Measurements from ENCODE around the gene IRX5. TPM values are rescaled to one million over a fixed set of nuclear protein-coding genes. Genes with fewer than 3 reads are reported as not detected.

The IRX5 gene
- total RNA-seq, 1 experiment from 2014 or later, result 0.86 TPM

DNA sequence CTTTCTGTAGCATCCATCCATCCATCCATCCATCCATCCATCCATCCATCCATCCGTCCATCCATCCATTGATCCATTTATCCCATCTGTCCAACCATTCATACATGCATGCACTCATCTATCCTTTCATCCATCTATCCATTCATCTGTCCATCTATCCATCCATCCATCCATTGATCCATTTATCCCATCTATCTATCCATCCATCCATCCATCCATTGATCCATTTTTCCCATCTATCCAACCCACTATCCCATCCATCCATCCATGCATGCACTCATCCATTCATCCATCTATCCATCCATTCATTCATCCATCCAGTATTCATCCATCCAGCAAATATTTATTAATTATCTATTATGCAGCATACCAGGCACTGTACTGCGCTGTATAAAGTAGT is 34.8 kb downstream of the IRX5 start:
- Histone ChIP-seq H3K9ac (ENCODE audit: low read length) (no peak overlapping the region), H3K4me1 (ENCODE audit: control insufficient read depth in 1 of 2, insufficient read depth in 2 of 2, low read length in 2 of 2) (no peaks in the 10 kb centered on the region), H3K9me3 (ENCODE audit: control insufficient read depth in 1 of 2, insufficient read depth in 1 of 2, low read depth in 1 of 2, low read length in 2 of 2) (no peaks in the 10 kb centered on the region), H3K27me3 (ENCODE audit: insufficient read depth, low read length) (no peaks in the 10 kb centered on the region; the same call in 1 of the 2 replicates), H3K4me2 (ENCODE audit: low read length) (no peak overlapping the region), H3K27ac (ENCODE audit: low read depth, low read length) (no peak overlapping the region), H3K79me2 (ENCODE audit: insufficient read depth, low read length) (no peaks in the 10 kb centered on the region), H3K4me3 (replicated peaks in 1 of 2; ENCODE audit: low read depth in 1 of 2, low read length in 2 of 2) (no peak overlapping the region), H3K9me2 (ENCODE audit: insufficient read depth) (no peaks in the 10 kb centered on the region), H3K36me3 (ENCODE audit: control insufficient read depth in 1 of 2, insufficient read depth in 2 of 2, low read length in 2 of 2) (no peaks in the 10 kb centered on the region; a peak in 1 of 4 replicates), H2AFZ (ENCODE audit: low read depth, low read length, poor library complexity, severe bottlenecking) (no peak overlapping the region), H4K20me1 (ENCODE audit: insufficient read depth) (no peaks in the 10 kb centered on the region)
- CTCF ChIA-PET, result no interaction called here
- POLR2A ChIA-PET, result no interaction called here
- DNase-seq (ENCODE audit: low read depth, low spot score) (no peak), ATAC-seq (no peak)
- intact Hi-C loops (cut with micrococcal nuclease), result no loop called here
- RAD21 ChIA-PET (ENCODE audit: low non-redundant PET in 1 of 2, low total read pairs in 2 of 2, uncharacterized antibody in 2 of 2, unreplicated experiment in 2 of 2), result no interaction called here
- no TSS peak for BruUV-seq (replicated peaks)
- TF ChIP-seq SIN3A (IDR thresholded peaks at IDR 0.05; ENCODE audit: low read depth) (no peak), POLR2AphosphoS5 (IDR thresholded peaks at IDR 0.05; ENCODE audit: low read depth, low read length) (no peak), TCF7L2 (IDR thresholded peaks at IDR 0.05; ENCODE audit: borderline replicate concordance, extremely low read depth, insufficient read depth, insufficient read length) (no peak), RAD21 (IDR thresholded peaks at IDR 0.05; ENCODE audit: low read depth) (no peak), CBX3 (IDR thresholded peaks at IDR 0.05; ENCODE audit: low read depth) (no peak), FOSL1 (IDR thresholded peaks at IDR 0.05; ENCODE audit: low read depth) (no peak), ZFX (IDR thresholded peaks at IDR 0.05) (no peak), POLR2A (IDR thresholded peaks at IDR 0.05; ENCODE audit: borderline replicate concordance, extremely low read depth, insufficient read depth, insufficient read length) (no peak), EGR1 (IDR thresholded peaks at IDR 0.05; ENCODE audit: low read depth) (no peak), EZH2phosphoT487 (IDR thresholded peaks at IDR 0.05; ENCODE audit: borderline replicate concordance) (no peak), SP1 (IDR thresholded peaks at IDR 0.05; ENCODE audit: low read depth) (no peak), CEBPB (IDR thresholded peaks at IDR 0.05; ENCODE audit: low read depth) (no peak)
- TF ChIP-seq, protein P1, sequence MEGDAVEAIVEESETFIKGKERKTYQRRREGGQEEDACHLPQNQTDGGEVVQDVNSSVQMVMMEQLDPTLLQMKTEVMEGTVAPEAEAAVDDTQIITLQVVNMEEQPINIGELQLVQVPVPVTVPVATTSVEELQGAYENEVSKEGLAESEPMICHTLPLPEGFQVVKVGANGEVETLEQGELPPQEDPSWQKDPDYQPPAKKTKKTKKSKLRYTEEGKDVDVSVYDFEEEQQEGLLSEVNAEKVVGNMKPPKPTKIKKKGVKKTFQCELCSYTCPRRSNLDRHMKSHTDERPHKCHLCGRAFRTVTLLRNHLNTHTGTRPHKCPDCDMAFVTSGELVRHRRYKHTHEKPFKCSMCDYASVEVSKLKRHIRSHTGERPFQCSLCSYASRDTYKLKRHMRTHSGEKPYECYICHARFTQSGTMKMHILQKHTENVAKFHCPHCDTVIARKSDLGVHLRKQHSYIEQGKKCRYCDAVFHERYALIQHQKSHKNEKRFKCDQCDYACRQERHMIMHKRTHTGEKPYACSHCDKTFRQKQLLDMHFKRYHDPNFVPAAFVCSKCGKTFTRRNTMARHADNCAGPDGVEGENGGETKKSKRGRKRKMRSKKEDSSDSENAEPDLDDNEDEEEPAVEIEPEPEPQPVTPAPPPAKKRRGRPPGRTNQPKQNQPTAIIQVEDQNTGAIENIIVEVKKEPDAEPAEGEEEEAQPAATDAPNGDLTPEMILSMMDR (IDR thresholded peaks at IDR 0.05 in 2 of 3, conservative IDR thresholded peaks at IDR 0.05 in 1 of 3; ENCODE audit: borderline replicate concordance in 1 of 3, insufficient read depth in 1 of 3, low read depth in 2 of 3, low read length in 2 of 3), result no peak
- TF ChIP-seq, protein P2, sequence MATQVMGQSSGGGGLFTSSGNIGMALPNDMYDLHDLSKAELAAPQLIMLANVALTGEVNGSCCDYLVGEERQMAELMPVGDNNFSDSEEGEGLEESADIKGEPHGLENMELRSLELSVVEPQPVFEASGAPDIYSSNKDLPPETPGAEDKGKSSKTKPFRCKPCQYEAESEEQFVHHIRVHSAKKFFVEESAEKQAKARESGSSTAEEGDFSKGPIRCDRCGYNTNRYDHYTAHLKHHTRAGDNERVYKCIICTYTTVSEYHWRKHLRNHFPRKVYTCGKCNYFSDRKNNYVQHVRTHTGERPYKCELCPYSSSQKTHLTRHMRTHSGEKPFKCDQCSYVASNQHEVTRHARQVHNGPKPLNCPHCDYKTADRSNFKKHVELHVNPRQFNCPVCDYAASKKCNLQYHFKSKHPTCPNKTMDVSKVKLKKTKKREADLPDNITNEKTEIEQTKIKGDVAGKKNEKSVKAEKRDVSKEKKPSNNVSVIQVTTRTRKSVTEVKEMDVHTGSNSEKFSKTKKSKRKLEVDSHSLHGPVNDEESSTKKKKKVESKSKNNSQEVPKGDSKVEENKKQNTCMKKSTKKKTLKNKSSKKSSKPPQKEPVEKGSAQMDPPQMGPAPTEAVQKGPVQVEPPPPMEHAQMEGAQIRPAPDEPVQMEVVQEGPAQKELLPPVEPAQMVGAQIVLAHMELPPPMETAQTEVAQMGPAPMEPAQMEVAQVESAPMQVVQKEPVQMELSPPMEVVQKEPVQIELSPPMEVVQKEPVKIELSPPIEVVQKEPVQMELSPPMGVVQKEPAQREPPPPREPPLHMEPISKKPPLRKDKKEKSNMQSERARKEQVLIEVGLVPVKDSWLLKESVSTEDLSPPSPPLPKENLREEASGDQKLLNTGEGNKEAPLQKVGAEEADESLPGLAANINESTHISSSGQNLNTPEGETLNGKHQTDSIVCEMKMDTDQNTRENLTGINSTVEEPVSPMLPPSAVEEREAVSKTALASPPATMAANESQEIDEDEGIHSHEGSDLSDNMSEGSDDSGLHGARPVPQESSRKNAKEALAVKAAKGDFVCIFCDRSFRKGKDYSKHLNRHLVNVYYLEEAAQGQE (IDR thresholded peaks at IDR 0.05; ENCODE audit: low read depth), result no peak
- TF ChIP-seq, protein P3, sequence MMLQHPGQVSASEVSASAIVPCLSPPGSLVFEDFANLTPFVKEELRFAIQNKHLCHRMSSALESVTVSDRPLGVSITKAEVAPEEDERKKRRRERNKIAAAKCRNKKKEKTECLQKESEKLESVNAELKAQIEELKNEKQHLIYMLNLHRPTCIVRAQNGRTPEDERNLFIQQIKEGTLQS (IDR thresholded peaks at IDR 0.05), result no peak
